ENCODE results near the gene LINGO1. TPM values are rescaled to one million over a fixed set of nuclear protein-coding genes. Genes with fewer than 3 reads are reported as not detected.

LINGO1 gene
- total and polyA plus RNA-seq, 12 donors = 0.21 to 2.7 (median 0.96) TPM; not detected in 2

- 85 to 100% (median 92%) methylated on average over 5 to 12 of the region's 12 CpGs for WGBS, 4 donors
- no peak for TF ChIP-seq CTCF (IDR thresholded peaks at IDR 0.05)
- no peak for TF ChIP-seq POLR2A (IDR thresholded peaks at IDR 0.05)
- no peaks in the 10 kb centered on the region for H3K27me3 ChIP-seq
- H3K27ac ChIP-seq = no peak overlapping the region
- no peak for DNase-seq
- intact Hi-C loops (cut with DNase I) = no loop called here
- no peaks in the 10 kb centered on the region for H3K36me3 ChIP-seq (replicated peaks in 1 of 2)
- H3K4me3 ChIP-seq = no peak overlapping the region
- no peaks in the 10 kb centered on the region for H3K4me1 ChIP-seq (replicated peaks in 1 of 2)
- H3K9me3 ChIP-seq (replicated peaks in 1 of 3) = no peaks in the 10 kb centered on the region
Measured at GRCh38 chr15:77588126-77588525, 44.6 kb downstream of the LINGO1 start.

- TF ChIP-seq POLR2A (IDR thresholded peaks at IDR 0.05) (no peak), CTCF (IDR thresholded peaks at IDR 0.05) (no peak)
Measured at GRCh38 chr15:77584691-77585090, 48.0 kb downstream of the LINGO1 start.

GRCh38 chr15:77584201-77584600 is 48.5 kb downstream of the LINGO1 start:
- no peak for DNase-seq
- H3K9me3 ChIP-seq (replicated peaks in 1 of 3) = no peaks in the 10 kb centered on the region
- TF ChIP-seq POLR2A (IDR thresholded peaks at IDR 0.05) (no peak), CTCF (IDR thresholded peaks at IDR 0.05) (no peak)
- H3K4me3 ChIP-seq = no peak overlapping the region
- no peak overlapping the region for H3K27ac ChIP-seq
- 68 to 71% (median 70%) methylated on average over 7 of the region's 7 CpGs for WGBS, 4 donors
- no peaks in the 10 kb centered on the region for H3K4me1 ChIP-seq (replicated peaks in 1 of 2)
- no peaks in the 10 kb centered on the region for H3K36me3 ChIP-seq (replicated peaks in 1 of 2)
- H3K27me3 ChIP-seq = no peaks in the 10 kb centered on the region
- intact Hi-C loops (cut with DNase I) = no loop called here

More at GRCh38 chr15:77584691-77585090, 48.0 kb downstream of the LINGO1 start:
- Histone ChIP-seq H3K9me3 (replicated peaks in 1 of 3) (no peaks in the 10 kb centered on the region), H3K4me1 (replicated peaks in 1 of 2) (no peaks in the 10 kb centered on the region), H3K36me3 (replicated peaks in 1 of 2) (no peaks in the 10 kb centered on the region), H3K27ac (no peak overlapping the region), H3K27me3 (no peaks in the 10 kb centered on the region), H3K4me3 (no peak overlapping the region)
- DNase-seq = no peak
- 74 to 97% (median 80%) methylated on average over 4 to 11 of the region's 11 CpGs for WGBS, 4 donors
- intact Hi-C loops (cut with DNase I) = no loop called here

- WGBS, 4 donors = 78 to 90% (median 82%) methylated on average over 3 to 5 of the region's 5 CpGs
- intact Hi-C loops (cut with DNase I) = no loop called here
- TF ChIP-seq POLR2A (IDR thresholded peaks at IDR 0.05) (no peak), CTCF (IDR thresholded peaks at IDR 0.05) (no peak)
- H3K9me3 ChIP-seq (replicated peaks in 1 of 3) = no peaks in the 10 kb centered on the region
- no peaks in the 10 kb centered on the region for H3K36me3 ChIP-seq (replicated peaks in 1 of 2)
- H3K27me3 ChIP-seq = no peaks in the 10 kb centered on the region
- no peak for DNase-seq
- no peak overlapping the region for H3K4me3 ChIP-seq
- H3K27ac ChIP-seq = no peak overlapping the region
- H3K4me1 ChIP-seq (replicated peaks in 1 of 2) = no peaks in the 10 kb centered on the region
Measured at GRCh38 chr15:77582763-77583162, 49.9 kb downstream of the LINGO1 start.

All from adrenal gland (tissue), 12 donors.